Sigmoid colon (tissue), 4 donors: ENCODE measurements around the gene RBM38.

ENCODE experiments used
- CTCF ChIP-seq, 4 experiments: fragments of 450-650 bp in 3 of 4; fragments of 200-600 bp in 1 of 4; IDR thresholded peaks; one replicate each; pipeline ENCODE4 v1.5.1; 2016 to 2019; ENCODE audit warnings: antibody characterized with exemption in 4 of 4, mild to moderate bottlenecking in 3 of 4, moderate library complexity in 2 of 4
- POLR2AphosphoS5 ChIP-seq, 4 donors: sonication (generic); formaldehyde crosslinking; IDR thresholded peaks; one replicate each; pipeline ENCODE4 v1.6.1; 2017; ENCODE audit warnings: antibody characterized with exemption in 4 of 4

- TF ChIP-seq CTCF (IDR thresholded peaks at IDR 0.05) (no peak), POLR2AphosphoS5 (IDR thresholded peaks at IDR 0.05) (no peak)
Measured at GRCh38 chr20:57404419-57405072, 13.3 kb downstream of the RBM38 start.
